Amygdala (tissue), 56 donors: Measurements from ENCODE around the gene HOXA6.

Source experiments
- DNase-seq, 56 donors: peaks; one replicate each; lab custom pipeline; 2025; lab: John Stamatoyannopoulos, UW

The HOXA6 gene

DNA sequence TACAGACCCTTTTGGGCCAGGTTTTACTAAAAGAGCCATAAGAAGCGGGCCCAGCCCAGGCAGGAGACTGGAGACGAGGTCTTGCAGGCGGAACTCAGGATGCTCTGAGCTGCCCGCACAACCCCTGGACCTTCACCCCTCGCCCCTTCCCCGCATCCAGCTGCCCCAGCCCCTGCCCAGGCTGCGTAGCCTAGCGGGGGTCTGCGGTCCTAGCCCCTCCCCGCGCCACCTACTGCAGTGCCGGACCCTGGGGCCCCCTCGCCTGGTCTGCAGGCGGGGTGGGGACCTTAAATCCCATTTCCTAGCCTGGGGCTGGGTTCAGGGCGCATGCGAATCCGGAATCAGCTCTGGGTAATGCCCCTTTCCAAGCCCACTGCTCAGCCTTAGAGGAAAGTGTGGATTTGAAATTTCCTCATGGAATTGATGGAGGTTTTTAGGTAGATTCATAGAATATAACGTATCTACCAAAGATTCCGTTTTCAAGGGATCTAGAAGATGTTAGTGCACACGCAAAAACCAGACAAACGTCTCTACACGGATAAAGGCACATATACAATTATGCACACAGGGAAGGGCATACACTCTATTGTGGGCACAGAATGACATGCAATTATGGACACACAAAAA lies 5.4 kb upstream of the HOXA6 start:
- no peak for DNase-seq

- DNase-seq: no peak
These were observed 4.6 kb upstream of the HOXA6 start, which contains the start of gene HOXA3 for GRCh38 chr7:27151931-27152815. TSS of gene HOXA3 (minus strand) at chr7:27152583. CDS start at chr7:27110640, 41,943 bp downstream.

GRCh38 chr7:27151341-27151930 lies 3.9 kb upstream of the HOXA6 start:
- no peak for DNase-seq

- DNase-seq: peak in 8 of 56 donors; percentile 7 to 43 (median 17)
These were observed 3.2 kb upstream of the HOXA6 start for GRCh38 chr7:27150568-27151340.

DNA sequence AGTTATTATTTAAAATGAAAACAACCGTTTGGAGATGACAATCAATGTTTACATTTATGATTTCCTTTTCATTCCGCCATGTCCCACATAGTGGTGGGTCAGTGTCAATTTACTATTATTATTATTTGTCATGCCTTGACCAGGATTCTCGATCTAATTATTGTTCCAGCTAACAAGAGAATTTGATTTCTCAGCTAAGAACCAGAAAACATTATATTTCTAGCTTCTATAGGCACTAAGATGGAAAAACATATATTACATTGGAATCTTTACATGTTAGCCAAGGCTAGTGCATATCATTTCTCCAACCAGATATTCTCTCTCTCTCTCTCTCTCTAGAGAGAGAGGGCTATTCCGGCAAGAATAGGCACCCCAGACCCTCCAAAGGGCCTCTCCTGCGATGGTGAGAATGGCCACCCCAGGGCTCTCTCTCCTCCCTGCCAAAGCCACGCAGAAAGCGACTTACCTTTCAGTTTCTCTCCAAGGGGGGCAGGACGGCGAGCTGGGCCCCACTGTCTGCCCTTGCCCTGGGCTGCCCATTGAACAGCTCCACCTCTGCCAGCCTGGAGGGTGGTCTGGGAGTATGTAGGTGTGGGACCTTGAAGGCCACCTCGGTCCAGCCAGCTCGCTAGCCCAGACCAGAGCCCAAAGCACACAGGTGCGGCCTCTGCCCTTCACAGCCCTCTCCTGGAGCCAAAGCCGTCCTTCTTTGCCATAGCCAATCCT lies 2.4 kb upstream of the HOXA6 start:
- DNase-seq: no peak

GRCh38 chr7:27148756-27149641 lies 1.4 kb upstream of the HOXA6 start:
- DNase-seq: no peak

- DNase-seq: no peak
These were observed 619 bp upstream of the HOXA6 start for GRCh38 chr7:27148031-27148755.

DNA sequence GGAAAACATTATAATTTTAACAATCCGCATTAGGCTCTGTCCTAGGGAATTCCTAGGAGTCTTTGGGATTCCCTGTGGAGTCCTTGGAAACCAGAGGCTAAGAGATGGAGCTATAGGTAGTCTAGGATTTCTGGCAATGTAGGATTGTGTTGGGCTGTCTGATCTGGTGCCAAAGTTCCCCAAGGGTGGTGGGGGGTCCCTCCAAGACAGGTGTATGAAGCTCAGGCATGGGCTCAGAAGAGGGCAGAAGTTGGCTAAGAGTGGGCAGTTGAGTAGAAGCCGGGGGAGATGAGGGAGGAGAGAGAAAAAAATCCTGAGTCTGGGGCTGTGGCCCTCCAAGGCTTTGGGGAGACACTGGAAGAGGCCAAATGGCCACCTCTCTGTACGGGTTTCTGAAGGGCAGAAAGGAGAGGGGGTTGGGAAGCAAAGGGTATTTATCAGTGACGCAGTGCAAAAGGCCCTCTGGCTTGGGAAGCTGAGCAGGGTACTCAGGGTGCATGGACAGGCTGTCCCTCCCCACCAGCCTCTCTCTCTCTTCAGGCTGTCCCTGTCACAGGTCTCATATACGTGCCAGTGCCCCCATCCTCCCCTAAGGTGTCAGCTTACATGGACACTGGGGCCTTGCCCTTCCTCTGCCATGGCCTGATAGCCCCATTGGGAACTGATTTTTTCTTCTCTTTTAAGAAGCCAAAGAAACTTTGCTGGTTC lies 929 bp downstream of the HOXA6 start:
- DNase-seq: no peak

DNA sequence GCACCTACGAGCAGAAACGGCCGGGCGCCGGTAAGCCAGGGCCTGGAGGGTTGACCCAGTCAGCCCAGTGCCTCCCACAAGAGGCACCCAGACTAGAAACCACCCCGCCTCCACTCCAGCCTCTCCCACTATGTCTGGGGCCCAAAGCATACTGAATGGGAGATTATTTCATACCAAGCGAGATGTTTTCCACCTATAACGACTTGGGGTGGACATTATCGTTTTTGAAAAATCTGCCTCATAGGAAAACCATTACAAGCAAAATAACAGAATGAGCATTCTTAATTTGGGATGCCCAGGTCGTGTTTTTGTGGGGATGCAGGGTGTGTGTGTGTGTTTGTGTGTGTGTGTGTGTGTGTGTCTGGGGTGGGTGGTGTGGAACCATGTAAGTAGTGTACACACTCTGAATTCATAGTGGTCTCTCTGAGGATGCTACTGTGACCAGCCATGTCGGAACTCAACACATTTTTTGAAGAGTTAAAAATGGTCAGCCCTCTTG lies 1.6 kb downstream of the HOXA6 start:
- no peak for DNase-seq

DNA sequence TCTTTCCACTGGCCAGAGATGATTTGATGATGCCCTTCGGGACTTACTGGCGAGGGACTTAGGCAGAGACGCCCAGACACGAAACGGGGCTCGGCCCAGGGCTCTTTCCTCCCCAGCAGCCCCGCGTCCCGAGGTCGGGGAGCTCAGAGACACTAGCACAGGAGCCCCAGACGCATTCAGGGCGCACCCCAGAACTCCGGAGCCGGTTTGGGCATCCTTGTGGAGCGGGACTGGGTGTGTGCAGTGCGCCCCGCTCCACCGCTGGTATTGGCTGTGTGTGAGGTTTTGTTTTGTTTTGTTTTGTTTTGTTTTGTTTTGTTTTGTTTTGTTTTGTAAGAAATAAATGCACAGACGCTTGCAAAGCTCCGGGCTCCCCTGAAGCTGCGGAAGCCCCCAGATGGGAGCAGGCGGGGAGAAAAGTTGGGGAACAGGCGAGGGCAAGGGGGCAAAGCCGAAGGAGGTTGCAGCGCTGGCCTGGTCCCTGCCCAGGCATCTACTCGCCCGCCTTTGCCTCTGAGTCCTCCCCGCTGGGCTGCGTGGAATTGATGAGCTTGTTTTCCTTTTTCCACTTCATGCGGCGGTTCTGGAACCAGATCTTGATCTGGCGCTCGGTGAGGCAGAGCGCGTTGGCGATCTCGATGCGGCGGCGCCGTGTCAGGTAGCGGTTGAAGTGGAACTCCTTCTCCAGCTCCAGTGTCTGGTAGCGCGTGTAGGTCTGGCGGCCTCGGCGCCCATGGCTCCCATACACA lies 2.2 kb downstream of the HOXA6 start:
- DNase-seq: no peak

DNA sequence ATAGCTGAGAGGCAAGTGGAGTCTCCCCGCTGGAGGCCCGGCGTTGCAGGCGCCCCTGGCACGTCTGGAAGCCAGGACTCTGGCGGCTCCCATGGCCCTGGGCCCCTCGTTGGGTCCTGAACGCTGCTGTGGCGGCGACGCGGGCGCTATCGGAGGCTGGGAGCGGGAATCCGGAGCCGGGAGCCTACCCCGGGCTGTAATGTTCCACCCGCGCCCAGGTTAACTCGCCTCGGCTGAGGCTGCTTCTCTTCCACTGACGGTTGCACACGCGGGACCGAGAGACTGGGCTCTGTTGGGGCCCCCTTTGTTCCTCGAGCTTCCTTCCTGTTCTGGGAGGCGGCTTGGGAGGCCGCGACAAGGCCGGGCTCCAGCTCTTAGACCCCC lies 2.8 kb downstream of the HOXA6 start:
- no peak for DNase-seq

GRCh38 chr7:27143950-27144780 lies 3.4 kb downstream of the HOXA6 start:
- DNase-seq: no peak

DNA sequence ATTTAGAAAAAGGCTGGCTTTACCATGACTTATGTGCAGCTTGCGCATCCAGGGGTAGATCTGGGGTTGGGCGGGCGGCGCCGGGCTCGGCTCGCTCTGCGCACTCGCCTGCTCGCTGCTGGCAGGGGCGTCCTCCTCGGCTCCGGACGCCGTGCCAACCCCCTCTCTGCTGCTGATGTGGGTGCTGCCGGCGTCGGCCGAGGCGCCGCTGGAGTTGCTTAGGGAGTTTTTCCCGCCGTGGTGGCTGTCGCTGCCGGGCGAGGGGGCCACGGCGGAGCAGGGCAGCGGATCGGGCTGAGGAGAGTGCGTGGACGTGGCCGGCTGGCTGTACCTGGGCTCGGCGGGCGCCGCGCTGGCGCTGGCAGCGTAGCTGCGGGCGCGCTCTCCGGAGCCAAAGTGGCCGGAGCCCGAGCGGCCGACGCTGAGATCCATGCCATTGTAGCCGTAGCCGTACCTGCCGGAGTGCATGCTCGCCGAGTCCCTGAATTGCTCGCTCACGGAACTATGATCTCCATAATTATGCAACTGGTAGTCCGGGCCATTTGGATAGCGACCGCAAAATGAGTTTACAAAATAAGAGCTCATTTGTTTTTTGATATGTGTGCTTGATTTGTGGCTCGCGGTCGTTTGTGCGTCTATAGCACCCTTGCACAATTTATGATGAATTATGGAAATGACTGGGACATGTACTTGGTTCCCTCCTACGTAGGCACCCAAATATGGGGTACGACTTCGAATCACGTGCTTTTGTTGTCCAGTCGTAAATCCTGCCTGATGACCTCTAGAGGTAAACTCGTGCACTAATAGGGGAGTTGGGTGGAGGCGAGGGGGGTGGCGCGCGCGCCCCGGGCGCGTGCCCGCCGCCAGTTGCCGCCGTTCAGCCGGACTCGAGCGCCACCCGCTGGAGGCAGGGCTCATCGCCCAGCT lies 4.3 kb downstream of the HOXA6 start, which contains the start of gene HOXA5:
HOXA5 (minus strand) TSS at position 659 of the 927 bp plus-strand sequence; CDS start at position 585, 74 bp downstream.
- DNase-seq: no peak

DNA sequence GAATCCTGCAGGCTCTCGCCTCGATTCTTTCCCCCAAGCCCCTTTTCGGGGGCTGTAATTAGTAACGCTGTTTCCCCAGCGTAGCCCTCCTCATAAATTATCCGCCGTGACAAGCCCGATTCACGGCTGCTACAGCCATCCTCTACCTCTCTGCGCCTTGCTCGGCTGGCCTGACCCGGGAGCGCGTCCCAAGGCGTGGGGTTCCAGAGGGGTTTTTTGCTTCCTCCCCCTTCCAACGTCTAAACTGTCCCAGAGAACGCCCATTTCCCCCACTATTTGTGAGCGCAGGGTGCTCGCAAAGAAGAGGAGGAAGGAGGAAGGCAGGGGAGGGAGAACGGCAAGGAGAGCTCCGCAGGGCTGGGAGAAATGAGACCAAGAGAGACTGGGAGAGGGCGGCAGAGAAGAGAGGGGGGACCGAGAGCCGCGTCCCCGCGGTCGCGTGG lies 5.0 kb downstream of the HOXA6 start:
- no peak for DNase-seq
